Measurements from ENCODE around the gene GLIPR1.
"Not testable (repeated sequence)": the region's sequence is repeated elsewhere in the genome, so short reads cannot be mapped to it uniquely, and the experiment has no call there.

GLIPR1 gene

GRCh38 chr12:75480469-75480949 is at the start of gene GLIPR1:
Gene GLIPR1, plus strand, starts transcription at chr12:75480755. Its CDS starts 126 bp downstream, at chr12:75480881.
- peak; percentile 84 for DNase-seq (ENCODE audit: low spot score)

GRCh38 chr12:75432924-75433323 is 47.6 kb upstream of the GLIPR1 start:
- no peak for DNase-seq (ENCODE audit: low spot score)

GRCh38 chr12:75437564-75437963 is 43.0 kb upstream of the GLIPR1 start:
- DNase-seq (ENCODE audit: low spot score), result peak; percentile 59

- peak; percentile 22 for DNase-seq (ENCODE audit: low spot score)
These were observed 42.3 kb upstream of the GLIPR1 start for GRCh38 chr12:75438059-75438754.

GRCh38 chr12:75439048-75439447 is 41.5 kb upstream of the GLIPR1 start:
- no peak for DNase-seq (ENCODE audit: low spot score)

GRCh38 chr12:75439930-75440329 is 40.6 kb upstream of the GLIPR1 start:
- no peak for DNase-seq (ENCODE audit: low spot score)

GRCh38 chr12:75441687-75442449 is 38.7 kb upstream of the GLIPR1 start:
- not testable (repeated sequence) for DNase-seq (ENCODE audit: low spot score)

GRCh38 chr12:75442454-75442853 is 38.1 kb upstream of the GLIPR1 start:
- not testable (repeated sequence) for DNase-seq (ENCODE audit: low spot score)

GRCh38 chr12:75443709-75444108 is 36.8 kb upstream of the GLIPR1 start:
- DNase-seq (ENCODE audit: low spot score), result no peak

GRCh38 chr12:75444429-75445136 is 36.0 kb upstream of the GLIPR1 start:
- no peak for DNase-seq (ENCODE audit: low spot score)

- DNase-seq (ENCODE audit: low spot score), result not testable (repeated sequence)
These were observed 35.4 kb upstream of the GLIPR1 start for GRCh38 chr12:75445137-75445507.

- no peak for DNase-seq (ENCODE audit: low spot score)
These were observed 33.7 kb upstream of the GLIPR1 start for GRCh38 chr12:75446857-75447256.

GRCh38 chr12:75447691-75448393 is 32.7 kb upstream of the GLIPR1 start:
- DNase-seq (ENCODE audit: low spot score), result no peak

GRCh38 chr12:75452675-75453330 is 27.8 kb upstream of the GLIPR1 start:
- no peak for DNase-seq (ENCODE audit: low spot score)

GRCh38 chr12:75455839-75456238 is 24.7 kb upstream of the GLIPR1 start:
- no peak for DNase-seq (ENCODE audit: low spot score)

- DNase-seq (ENCODE audit: low spot score), result peak; percentile 41
These were observed 23.4 kb upstream of the GLIPR1 start for GRCh38 chr12:75457191-75457590.

GRCh38 chr12:75457866-75458265 is 22.7 kb upstream of the GLIPR1 start:
- not testable (repeated sequence) for DNase-seq (ENCODE audit: low spot score)

GRCh38 chr12:75459755-75460154 is 20.8 kb upstream of the GLIPR1 start:
- no peak for DNase-seq (ENCODE audit: low spot score)

GRCh38 chr12:75460204-75460603 is 20.4 kb upstream of the GLIPR1 start:
- DNase-seq (ENCODE audit: low spot score), result no peak

- no peak for DNase-seq (ENCODE audit: low spot score)
These were observed 8.4 kb upstream of the GLIPR1 start for GRCh38 chr12:75471902-75472890.

Data from CD4-positive, alpha-beta T cell treated with Interleukin-15 for 4 hours (primary cell).